Measurements from ENCODE around the gene GPR135.

The GPR135 gene

DNA sequence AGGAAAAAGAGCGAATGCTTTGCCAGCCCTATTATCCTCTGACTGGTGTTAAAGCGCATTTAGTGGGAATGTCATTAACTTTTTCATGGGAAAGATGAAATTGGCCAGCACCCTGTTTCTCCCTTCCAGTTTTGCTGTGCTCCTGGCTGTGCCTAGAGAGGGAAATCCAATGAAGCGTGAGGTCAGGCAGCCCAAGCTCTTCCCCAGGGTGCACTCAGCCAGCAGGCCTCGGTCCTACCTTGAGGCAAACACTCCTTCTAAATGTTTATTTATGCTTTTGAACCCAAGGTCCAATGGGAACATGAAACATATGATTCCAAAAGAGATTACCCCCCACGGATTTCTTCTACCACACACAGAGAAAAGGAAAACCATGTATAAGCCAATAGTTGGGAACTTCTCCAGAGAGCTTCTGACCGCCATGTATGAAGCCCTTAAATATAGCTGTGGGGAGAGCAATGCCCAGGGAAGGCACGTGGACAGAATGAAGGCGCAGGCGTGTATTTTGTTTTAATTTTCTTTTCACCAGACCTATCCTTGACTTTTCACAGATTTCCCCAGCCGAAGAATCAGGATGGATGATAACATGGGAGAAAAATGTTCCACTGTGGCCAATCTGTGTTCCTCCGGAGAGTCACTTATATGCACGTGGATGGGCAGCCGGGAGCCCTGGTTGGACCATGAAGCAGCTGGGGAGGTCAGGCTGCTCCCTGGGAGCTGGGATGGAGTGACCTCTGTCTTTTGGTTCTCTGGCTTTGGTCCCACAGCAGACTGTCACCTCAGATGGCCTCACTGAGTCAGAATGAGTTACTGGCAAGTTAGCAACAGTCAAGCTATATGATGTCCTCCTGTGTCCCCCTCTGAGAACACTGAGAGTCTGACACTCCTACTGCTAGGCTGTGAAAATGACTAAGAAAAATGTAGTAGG, 37.3 kb downstream of the GPR135 start:
- Histone ChIP-seq H3K4me3 (ENCODE audit: low read length) (no peak overlapping the region), H3K9me3 (ENCODE audit: low read length) (no peaks in the 10 kb centered on the region), H3K4me1 (ENCODE audit: insufficient read depth, low read length) (no peaks in the 10 kb centered on the region), H3K27me3 (ENCODE audit: insufficient read depth, low read length) (no peaks in the 10 kb centered on the region), H2AFZ (ENCODE audit: low read depth, low read length) (no peak overlapping the region), H3K36me3 (ENCODE audit: insufficient read depth, low read length) (no peaks in the 10 kb centered on the region)

DNA sequence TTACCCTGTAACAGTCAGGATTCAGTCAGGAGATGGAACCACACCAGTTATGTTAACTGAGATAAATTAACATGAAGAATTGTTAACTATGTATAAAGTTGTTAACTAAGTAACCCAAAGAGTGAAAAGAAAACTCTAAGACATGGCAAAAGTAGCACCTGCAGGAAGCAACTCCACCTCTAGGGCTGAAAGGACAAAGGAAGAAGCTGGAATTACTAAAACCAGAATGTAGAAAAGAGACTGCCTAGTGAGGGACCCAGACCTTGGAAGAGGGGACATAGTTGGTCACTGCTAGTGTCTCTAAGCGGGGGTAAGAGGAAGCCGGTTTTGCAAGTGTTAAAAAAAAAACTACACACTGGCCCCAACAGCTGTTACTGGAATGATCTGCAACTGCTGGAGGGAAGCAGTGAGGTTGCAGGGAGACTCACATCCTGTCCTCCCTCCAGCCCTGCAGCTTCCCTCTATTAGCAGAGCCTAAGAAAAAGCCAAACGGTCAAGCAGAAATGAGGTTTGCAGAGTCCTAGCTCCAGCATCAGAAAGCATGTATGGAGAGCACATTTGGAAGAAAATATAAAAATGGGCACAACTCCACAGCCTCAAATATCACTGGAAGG, 39.8 kb downstream of the GPR135 start:
- Histone ChIP-seq H3K27me3 (ENCODE audit: insufficient read depth, low read length) (no peaks in the 10 kb centered on the region), H3K4me3 (ENCODE audit: low read length) (no peak overlapping the region), H3K4me1 (ENCODE audit: insufficient read depth, low read length) (no peaks in the 10 kb centered on the region)

DNA sequence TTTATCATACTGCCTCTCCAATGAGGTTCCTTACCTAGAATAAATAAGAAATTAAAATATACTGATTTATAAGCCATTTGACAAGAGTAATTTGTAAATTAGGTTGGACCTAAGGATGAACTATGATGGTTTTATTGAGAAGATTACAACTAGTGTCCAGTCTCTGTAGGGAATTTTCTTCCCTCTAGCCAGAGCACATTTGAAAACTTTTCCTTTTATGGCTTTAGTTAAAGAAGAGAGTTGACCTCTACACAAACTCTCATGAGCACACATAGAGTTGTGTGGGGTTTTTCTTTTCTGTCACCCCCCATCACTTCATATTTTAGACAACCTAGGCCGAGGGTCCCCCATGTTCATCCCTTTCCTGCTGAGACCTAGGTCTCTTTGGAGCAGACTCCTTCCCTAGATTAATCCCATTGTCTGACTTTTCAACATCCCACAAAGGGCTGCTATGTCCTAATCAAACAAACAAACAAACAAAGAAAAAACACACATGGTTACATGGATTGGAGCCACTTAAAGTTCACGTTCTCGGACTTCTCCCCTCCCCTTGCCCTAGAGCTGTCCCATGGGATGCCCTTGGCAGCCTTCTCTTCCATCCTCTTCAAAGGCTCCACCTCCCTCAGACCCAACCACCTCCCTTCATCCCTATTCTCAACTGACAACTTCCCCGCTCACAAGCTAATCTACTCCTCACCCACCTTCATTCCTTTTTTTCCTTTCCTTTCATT, 40.7 kb downstream of the GPR135 start:
- Histone ChIP-seq H3K4me1 (ENCODE audit: insufficient read depth, low read length) (no peaks in the 10 kb centered on the region), H3K27me3 (ENCODE audit: insufficient read depth, low read length) (no peaks in the 10 kb centered on the region), H2AFZ (ENCODE audit: low read depth, low read length) (no peak overlapping the region), H3K9me3 (ENCODE audit: low read length) (no peaks in the 10 kb centered on the region), H3K4me3 (ENCODE audit: low read length) (no peak overlapping the region), H3K36me3 (ENCODE audit: insufficient read depth, low read length) (no peaks in the 10 kb centered on the region)

More for the DNA sequence above, 39.8 kb downstream of the GPR135 start:
- Histone ChIP-seq H2AFZ (ENCODE audit: low read depth, low read length) (no peak overlapping the region), H3K9me3 (ENCODE audit: low read length) (no peaks in the 10 kb centered on the region), H3K36me3 (ENCODE audit: insufficient read depth, low read length) (no peaks in the 10 kb centered on the region)

DNA sequence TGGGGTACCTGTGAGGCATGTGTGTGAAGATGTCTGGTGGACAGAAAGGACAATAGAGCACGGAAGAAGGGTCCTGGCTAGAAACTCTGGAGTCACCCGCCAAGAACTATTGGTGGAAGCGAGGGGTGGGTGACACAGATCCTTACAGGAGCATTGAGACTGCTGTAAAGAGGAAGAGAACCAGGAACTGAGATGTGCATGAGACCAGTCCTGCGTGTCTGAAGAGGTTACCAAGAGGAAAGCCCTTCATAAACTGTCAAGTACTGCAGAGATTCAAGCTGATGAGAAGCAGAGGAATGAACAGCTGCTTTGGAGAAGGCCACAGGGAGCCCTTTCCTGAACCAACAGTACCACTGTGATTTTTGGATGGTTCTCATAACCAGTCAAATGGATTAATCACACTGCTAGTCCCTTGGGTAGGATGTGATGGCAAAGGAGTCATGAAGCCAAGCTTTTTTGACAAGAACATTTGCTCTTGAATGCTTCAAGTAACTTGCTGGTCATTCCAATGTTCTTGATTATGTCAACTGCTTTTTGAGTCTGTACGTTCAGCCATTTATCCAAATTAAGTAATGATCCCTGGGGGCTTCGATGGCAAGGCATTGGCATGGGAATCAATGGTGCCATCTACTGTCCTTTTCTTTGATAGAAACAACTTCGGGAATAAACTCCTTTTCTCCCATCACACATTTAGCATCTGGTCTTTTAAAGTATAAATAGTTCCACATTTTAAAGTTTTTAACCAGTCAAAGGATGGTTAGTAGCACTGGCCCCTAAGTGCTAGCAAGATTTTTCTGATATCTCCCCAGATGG, 42.9 kb downstream of the GPR135 start:
- Histone ChIP-seq H3K9me3 (ENCODE audit: low read length) (no peaks in the 10 kb centered on the region), H3K27me3 (ENCODE audit: insufficient read depth, low read length) (no peaks in the 10 kb centered on the region), H3K4me1 (ENCODE audit: insufficient read depth, low read length) (no peaks in the 10 kb centered on the region), H3K36me3 (ENCODE audit: insufficient read depth, low read length) (no peaks in the 10 kb centered on the region), H2AFZ (ENCODE audit: low read depth, low read length) (no peak overlapping the region), H3K4me3 (ENCODE audit: low read length) (no peak overlapping the region)

DNA sequence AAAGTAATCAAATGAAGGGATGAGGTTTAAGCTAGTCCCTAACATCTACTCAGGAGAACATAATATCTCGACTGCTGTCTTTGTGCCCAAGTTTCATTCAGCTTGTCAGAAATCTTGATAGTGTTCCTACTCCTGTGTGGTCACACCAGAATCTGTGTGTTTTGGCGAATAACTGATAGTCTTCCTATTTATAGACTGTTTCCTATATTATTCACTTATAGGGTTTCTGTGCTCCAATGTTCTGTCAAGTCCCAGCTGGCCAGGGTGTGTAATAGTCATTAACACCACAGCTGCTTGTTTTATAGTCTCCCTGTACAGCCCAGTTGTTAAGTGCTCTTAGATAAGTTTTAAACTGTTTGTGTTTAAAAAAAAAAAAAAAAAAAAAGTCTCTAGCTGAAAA, 45.9 kb downstream of the GPR135 start:
- no peaks in the 10 kb centered on the region for H3K4me1 ChIP-seq (ENCODE audit: insufficient read depth, low read length)
- no peaks in the 10 kb centered on the region for H3K9me3 ChIP-seq (ENCODE audit: low read length)
- no peaks in the 10 kb centered on the region for H3K36me3 ChIP-seq (ENCODE audit: insufficient read depth, low read length)
- H2AFZ ChIP-seq (ENCODE audit: low read depth, low read length), result no peak overlapping the region
- no peak overlapping the region for H3K4me3 ChIP-seq (ENCODE audit: low read length)
- no peaks in the 10 kb centered on the region for H3K27me3 ChIP-seq (ENCODE audit: insufficient read depth, low read length)

DNA sequence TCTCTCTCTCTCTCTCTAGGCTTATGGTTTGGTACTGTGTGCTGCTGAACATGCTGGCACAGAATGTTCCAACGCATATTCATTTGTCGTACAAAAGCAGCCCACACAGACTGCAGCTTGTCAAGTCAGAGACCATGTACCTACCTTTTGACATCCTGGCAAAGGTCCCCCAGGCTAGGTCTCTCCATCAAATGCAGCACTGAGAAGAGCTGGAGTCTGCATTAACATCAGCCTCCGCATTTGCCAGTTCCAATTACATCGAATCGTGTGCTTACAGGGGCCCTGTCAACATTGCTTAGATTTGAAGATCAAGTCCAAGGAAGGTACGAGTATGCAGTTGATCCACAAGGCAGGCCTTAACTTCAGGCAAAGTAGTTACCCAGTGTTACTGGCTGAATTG, 47.9 kb downstream of the GPR135 start:
- Histone ChIP-seq H3K4me1 (ENCODE audit: insufficient read depth, low read length) (no peaks in the 10 kb centered on the region), H3K36me3 (ENCODE audit: insufficient read depth, low read length) (no peaks in the 10 kb centered on the region), H3K27me3 (ENCODE audit: insufficient read depth, low read length) (no peaks in the 10 kb centered on the region), H3K4me3 (ENCODE audit: low read length) (no peak overlapping the region), H2AFZ (ENCODE audit: low read depth, low read length) (no peak overlapping the region), H3K9me3 (ENCODE audit: low read length) (no peaks in the 10 kb centered on the region)

DNA sequence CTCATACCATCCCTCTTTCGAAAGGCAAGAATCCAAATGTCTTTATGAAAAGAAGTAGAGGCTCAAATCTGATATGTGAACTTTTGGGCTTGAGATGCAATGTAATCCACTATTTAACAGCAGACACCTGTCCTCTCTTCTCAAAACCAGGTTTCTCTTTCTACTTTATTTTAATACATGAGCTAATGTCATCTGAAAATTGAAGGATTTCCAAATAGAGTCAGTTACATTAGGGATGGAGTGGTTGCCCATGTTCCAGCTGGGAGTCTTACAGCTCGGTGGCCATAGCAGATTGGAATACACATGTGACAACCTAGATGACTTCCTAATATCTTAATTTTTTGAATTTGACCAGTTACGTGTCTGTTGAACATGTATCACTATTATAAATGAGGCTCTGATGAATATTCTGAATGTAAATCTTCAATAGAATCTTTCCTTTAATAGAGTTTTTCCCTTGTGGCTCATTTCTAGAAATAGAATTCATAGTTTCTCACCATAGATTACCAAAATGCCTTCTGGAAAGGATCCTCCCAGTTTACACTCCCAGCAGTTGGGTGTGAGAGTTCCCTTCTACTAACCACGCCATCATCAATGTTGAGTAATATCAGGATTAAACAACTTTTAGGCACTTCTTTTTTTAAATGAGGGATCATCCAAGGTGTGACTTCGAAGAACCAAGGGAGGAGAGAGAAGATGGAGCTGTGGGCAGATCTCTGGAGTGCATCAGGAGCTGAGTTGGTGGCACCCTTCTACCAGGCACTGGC, 49.2 kb downstream of the GPR135 start:
- Histone ChIP-seq H3K36me3 (ENCODE audit: insufficient read depth, low read length) (no peaks in the 10 kb centered on the region), H3K4me3 (ENCODE audit: low read length) (no peak overlapping the region), H3K9me3 (ENCODE audit: low read length) (no peaks in the 10 kb centered on the region), H3K4me1 (ENCODE audit: insufficient read depth, low read length) (no peaks in the 10 kb centered on the region), H2AFZ (ENCODE audit: low read depth, low read length) (no peak overlapping the region), H3K27me3 (ENCODE audit: insufficient read depth, low read length) (no peaks in the 10 kb centered on the region)
